ENCODE results near the gene PRKN. TPM values are rescaled to one million over a fixed set of nuclear protein-coding genes. Genes with fewer than 3 reads are reported as not detected.

PRKN gene
- total and polyA plus RNA-seq, 9 of the 15 experiments (the other 6 are each of a cell fraction or from before 2014, with no cell fraction given) = 0.03 to 0.96 (median 0.15) TPM; not detected in 2

GRCh38 chr6:161379834-161380582 is 1347.6 kb downstream of the PRKN start (continued):
- TF ChIP-seq, protein P1, sequence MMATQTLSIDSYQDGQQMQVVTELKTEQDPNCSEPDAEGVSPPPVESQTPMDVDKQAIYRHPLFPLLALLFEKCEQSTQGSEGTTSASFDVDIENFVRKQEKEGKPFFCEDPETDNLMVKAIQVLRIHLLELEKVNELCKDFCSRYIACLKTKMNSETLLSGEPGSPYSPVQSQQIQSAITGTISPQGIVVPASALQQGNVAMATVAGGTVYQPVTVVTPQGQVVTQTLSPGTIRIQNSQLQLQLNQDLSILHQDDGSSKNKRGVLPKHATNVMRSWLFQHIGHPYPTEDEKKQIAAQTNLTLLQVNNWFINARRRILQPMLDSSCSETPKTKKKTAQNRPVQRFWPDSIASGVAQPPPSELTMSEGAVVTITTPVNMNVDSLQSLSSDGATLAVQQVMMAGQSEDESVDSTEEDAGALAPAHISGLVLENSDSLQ (IDR thresholded peaks at IDR 0.05) = peak; percentile 85
- TF ChIP-seq LCOR (CRISPR knock-in tag; IDR thresholded peaks at IDR 0.05) (peak; percentile 76; the same call in 1 of the 2 replicates), MEIS2 (IDR thresholded peaks at IDR 0.05; ENCODE audit: partially characterized antibody) (peak; percentile 56), ZNF785 (CRISPR knock-in tag; IDR thresholded peaks at IDR 0.05) (no peak), ELF1 (tag; IDR thresholded peaks at IDR 0.05) (peak; percentile 41; the same call in 1 of the 2 replicates), RUNX1 (IDR thresholded peaks at IDR 0.05; ENCODE audit: low read depth) (peak; percentile 58; the same call in 1 of the 2 replicates), PTRF (tag; IDR thresholded peaks at IDR 0.05) (no peak), MYNN (IDR thresholded peaks at IDR 0.05) (no peak), MYNN (CRISPR knock-in tag; IDR thresholded peaks at IDR 0.05) (no peak), ZNF584 (CRISPR knock-in tag; IDR thresholded peaks at IDR 0.05; ENCODE audit: low read depth) (peak; percentile 81), FUS (optimal IDR thresholded peaks at IDR 0.05; ENCODE audit: low read depth, low read length) (no peak), THRB (CRISPR knock-in tag; conservative IDR thresholded peaks at IDR 0.05) (peak; percentile 69; the same call in 1 of the 2 replicates), ZNF347 (CRISPR knock-in tag; IDR thresholded peaks at IDR 0.05; ENCODE audit: low read depth) (no peak), JUNB (CRISPR knock-in tag; conservative IDR thresholded peaks at IDR 0.05) (0 out of 2 replicates have a peak, but pooled peaks have one; percentile 45), ZBTB8A (IDR thresholded peaks at IDR 0.05; ENCODE audit: partially characterized antibody) (no peak), PHB2 (IDR thresholded peaks at IDR 0.05; ENCODE audit: low read depth) (peak; percentile 79; the same call in 1 of the 2 replicates), MNT (conservative IDR thresholded peaks at IDR 0.05) (peak in 1 of 2 experiments; percentile 44; a peak in 1 of 4 replicates), KAT7 (CRISPR knock-in tag; IDR thresholded peaks at IDR 0.05; ENCODE audit: borderline replicate concordance) (no peak), POLR2AphosphoS5 (IDR thresholded peaks at IDR 0.05; ENCODE audit: control insufficient read depth, insufficient read depth, low read depth, low read length) (peak; percentile 82), CBFA2T3 (IDR thresholded peaks at IDR 0.05) (peak; percentile 96), KLF16 (IDR thresholded peaks at IDR 0.05) (peak; percentile 49; the same call in 1 of the 2 replicates), ATF3 (IDR thresholded peaks at IDR 0.05) (peak; percentile 97), ATF3 (CRISPR knock-in tag; conservative IDR thresholded peaks at IDR 0.05) (0 out of 2 replicates have a peak, but pooled peaks have one; percentile 47), ZNF830 (CRISPR knock-in tag; IDR thresholded peaks at IDR 0.05) (no peak), SAFB (IDR thresholded peaks at IDR 0.05; ENCODE audit: borderline replicate concordance, low read depth, low read length) (no peak)
